Esophagus muscularis mucosa (tissue), 4 donors: ENCODE measurements around the gene FNBP1.

ENCODE experiments used
- CTCF ChIP-seq, 3 experiments: fragments of 200-600 bp in 2 of 3; fragments of 450-650 bp in 1 of 3; sonication (generic) in 2 of 3; IDR thresholded peaks; one replicate each; pipeline ENCODE4 v1.5.1; 2017 to 2019; ENCODE audit warnings: antibody characterized with exemption in 3 of 3, mild to moderate bottlenecking in 2 of 3, moderate library complexity in 1 of 3
- EP300 ChIP-seq: sonication (generic); formaldehyde crosslinking; IDR thresholded peaks from one replicate; pipeline ENCODE4 v1.6.1; 2017; ENCODE audit warnings: antibody characterized with exemption
- POLR2A ChIP-seq: fragments of 450-650 bp; IDR thresholded peaks from one replicate; pipeline ENCODE4 v1.6.1; 2017; ENCODE audit warnings: antibody characterized with exemption, moderate library complexity, mild to moderate bottlenecking, low read depth
- POLR2AphosphoS5 ChIP-seq, 2 donors: sonication (generic); formaldehyde crosslinking; IDR thresholded peaks; one replicate each; pipeline ENCODE4 v1.6.1; 2017; ENCODE audit warnings: antibody characterized with exemption in 2 of 2

- TF ChIP-seq CTCF (IDR thresholded peaks at IDR 0.05) (no peak), POLR2A (no peak), EP300 (no peak), POLR2AphosphoS5 (IDR thresholded peaks at IDR 0.05) (no peak)
Measured at GRCh38 chr9:129914051-129914450, 128.9 kb downstream of the FNBP1 start.
